Measurements from ENCODE around the gene LARGE1. TPM values are rescaled to one million over a fixed set of nuclear protein-coding genes. Genes with fewer than 3 reads are reported as not detected.

Gene LARGE1
- total RNA-seq, 1 donor from 2014 or later = 0.16 TPM

DNA sequence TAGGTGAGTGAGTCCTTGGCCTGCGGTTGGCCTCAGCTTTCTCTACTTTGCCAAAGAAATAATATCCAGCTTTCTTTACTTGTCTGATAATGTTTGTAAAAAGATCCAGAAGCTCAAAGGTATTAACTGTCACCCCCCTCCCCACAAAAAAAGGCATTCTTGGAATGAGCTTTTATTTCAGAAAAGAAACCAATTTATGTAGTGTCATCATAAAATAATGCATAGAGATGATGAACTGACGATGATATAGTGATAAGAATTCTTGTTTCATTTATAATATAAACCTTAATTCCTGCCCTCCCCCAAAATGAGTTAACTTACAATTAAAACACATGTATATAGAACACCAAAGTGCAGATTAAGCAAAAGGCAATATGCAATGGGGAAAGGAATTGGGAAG lies 191.4 kb downstream of the LARGE1 start:
- intact Hi-C loops (cut with micrococcal nuclease) = no loop called here

DNA sequence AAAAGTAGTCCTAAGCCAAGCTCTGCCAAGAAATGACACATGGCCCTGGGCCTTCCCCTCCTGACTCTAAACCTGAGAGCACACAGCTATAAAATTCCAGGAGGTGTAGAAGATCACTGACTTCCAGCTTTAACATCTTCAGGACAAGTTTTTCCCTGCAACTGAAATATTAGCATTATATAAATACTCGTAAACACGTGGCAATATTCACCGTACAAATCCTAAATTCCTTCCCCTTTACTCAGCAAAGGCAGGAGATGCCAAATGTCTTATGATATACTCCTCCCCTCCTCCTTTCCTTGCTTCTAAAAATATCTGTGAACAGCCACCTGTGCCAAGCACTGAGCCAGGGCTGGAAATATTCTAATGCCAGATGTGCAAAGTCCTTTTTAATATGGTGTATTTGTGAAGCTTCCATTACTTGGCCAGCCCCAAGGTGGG lies 194.0 kb downstream of the LARGE1 start:
- intact Hi-C loops (cut with micrococcal nuclease) = no loop called here

DNA sequence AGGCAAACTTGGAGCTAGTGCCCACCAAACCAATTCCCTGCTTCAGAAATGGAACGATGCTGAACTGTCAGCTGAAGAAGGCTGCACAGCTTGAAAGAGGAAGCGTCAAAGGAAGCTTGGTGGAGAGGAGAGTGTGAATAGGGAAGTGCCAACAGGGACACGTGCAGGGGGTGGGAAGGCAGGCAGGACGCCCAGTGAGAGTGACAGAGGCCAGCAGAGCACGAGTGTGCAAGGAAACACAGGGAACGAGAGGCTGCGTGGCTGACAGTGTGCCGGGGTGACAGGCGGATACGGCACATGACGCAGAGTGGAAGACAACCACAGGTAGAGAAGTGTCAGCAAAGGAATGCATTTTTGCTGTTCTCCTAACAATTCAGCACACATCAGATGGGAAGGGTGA lies 196.4 kb downstream of the LARGE1 start:
- intact Hi-C loops (cut with micrococcal nuclease) = no loop called here

DNA sequence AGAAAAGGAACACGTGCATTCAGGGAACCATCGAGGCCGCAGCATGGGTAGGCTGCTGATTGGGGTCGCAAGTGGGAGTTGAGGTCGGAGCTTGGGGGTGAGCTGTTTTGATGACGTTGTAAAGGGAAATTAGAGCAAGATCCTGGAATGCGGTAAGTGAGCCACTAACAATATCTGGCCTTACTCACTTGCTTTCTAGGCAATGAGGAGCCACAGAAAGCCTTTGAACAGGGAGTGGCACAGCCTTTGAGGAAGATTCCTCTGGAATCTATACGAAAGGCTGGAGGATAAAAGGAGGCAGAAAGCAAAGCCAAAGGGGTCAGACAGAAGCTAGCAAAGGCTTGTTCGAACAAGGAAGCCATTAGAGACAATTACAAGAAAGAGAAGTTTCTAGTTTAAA lies 197.5 kb downstream of the LARGE1 start:
- intact Hi-C loops (cut with micrococcal nuclease) = no loop called here

DNA sequence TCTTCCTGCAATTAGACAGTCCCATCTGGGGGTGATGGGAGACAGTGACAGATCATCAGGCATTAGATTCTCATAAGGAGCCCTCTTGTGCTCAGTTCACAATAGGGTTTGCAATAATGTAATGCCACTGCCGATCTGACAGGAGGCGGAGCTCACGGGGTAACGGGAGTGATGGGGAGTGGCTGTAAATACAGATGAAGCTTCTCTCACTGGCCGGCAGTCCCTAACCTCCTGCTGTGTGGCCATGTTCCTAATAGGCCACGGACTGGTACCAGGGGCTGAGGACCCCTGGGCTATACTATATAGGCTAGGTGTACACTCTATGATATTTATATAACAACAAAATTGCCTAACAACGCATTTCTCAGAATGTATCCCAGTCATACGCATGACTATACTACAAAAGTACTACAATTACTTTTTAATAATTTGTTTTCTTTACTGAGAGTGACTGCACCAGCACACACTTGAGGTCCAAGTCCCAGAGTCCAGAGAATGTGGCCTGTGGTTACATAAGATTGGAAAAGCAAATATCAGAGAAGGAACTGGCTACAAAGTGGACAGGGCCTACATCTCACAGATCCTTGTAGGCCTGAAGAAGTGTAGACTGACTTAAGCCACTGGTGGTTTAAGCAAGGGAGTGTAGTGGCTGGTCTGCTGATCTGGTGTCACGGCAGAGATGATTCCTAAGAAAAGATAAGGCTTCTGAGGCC lies 200.0 kb downstream of the LARGE1 start:
- intact Hi-C loops (cut with micrococcal nuclease) = no loop called here

DNA sequence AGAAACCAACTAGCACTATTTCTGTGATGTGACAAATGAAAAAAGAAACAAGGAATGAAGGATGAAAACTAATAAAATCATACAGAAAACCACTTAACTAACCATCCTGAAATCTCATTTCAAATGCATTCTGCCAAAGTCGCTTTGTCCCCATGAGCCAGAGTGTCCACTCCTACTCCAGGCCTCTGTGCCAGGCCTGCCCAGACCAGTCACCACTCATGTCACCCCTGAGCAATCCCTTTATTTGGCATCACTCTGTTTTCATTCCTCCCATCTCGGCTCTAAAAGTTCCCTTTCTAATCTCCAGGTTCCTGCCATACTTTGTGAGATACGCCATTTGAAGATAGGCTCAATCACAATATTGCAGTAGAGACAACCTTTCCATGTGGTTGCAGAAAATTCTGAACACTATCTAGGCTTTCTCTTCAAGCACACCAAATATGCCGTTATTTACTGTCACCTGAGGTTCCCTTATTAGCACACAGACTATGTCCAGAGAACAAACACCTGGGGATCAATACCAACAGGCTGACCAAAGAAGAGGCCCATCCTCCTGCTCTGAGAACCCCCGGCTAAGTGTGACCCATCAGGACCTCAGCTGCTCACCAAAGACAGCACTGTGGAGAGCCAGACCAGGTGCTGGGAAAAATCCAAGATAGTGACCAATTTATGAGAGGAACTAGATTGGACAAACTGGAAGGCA lies 202.4 kb downstream of the LARGE1 start:
- intact Hi-C loops (cut with micrococcal nuclease) = no loop called here

DNA sequence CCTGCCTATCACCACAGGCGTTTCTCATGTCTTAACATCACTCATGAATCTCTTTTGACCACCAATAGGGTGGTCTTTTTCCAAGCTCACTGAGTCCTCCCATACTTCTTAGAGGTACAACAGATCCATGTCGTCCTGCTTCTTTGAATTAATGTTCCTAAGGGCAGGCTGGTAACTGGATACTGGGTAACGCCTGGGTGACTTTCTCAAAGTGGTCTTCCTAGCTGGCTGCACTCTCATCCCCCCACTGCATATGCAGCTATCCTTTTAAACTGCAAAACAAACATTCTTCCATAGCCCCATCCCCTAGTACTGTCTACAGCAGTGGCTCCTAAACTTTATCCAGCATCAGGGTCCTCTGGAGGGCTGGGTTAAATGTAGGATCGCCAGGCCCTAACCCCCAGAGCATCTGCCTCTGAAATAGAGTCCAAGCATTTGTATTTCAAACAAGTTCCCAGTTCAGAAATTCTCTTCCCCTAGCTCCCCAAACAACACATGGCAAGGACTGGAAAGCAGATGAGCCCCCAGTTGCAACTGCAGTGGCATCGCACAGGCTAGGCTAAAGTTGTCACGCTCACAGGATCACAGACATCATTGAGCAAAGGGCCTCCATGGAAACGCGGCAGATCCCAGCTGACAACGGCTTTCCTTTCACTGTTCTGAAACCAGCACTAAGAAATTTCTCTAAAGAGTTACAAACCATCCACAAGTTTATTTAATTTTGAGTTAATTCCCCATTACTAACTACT lies 204.9 kb downstream of the LARGE1 start:
- intact Hi-C loops (cut with micrococcal nuclease) = no loop called here

DNA sequence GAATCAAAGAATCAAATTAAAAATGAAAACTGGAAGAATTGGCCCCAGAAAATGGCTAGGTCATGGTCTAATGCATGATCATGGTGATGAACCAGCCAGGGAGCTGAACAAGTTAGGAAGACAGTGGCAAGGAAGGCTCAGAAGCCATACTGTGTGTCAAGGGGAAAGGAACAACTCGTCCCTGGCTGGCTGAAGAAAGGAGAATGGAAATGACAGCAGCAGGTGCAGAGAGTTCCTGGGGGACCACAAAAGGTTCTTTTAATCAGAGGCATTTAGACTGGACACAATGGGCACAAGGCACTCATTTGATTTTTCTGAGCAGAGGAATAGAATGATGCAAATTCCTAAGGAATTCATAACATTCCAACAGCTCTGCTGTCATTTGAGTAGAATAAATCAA lies 209.9 kb downstream of the LARGE1 start:
- intact Hi-C loops (cut with micrococcal nuclease) = no loop called here

DNA sequence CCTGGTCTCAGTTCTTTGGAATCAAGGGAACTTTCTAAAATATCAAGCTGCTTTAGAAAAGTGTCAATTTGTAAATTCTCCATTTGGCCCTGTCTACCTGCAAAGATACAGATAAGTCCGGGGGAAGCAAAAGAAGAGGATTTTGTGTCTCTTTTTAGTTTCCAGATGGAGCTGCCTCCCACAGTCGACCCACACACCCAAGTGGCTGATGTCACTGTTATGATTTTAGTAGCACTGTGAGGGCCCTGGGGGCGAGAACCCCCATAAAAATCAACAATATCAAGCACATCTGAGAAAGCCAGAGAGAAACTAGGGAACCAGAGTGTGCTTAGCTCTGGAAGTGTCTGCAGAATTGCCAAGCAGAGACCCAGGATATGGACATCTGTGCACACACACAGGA lies 212.7 kb downstream of the LARGE1 start:
- intact Hi-C loops (cut with micrococcal nuclease) = no loop called here

DNA sequence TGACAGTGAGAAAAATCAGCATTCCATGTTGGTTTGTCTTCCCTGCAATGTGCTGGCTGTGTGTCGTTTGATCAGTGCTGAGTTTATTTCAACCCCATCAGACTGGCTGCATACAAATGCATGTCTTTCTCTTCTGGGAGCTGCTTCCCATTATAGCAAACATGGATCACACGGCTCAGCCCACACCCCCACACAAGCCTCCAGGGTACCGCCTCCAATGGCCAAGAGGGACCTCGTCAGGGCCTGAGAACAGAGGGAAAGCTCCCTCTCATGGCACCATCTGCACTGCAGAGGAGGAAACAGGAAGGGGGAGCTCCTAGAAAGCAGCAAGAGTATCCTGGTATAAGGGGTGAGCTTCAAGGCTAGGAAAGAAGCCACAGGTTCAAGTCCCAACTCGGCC lies 214.2 kb downstream of the LARGE1 start:
- intact Hi-C loops (cut with micrococcal nuclease) = no loop called here

DNA sequence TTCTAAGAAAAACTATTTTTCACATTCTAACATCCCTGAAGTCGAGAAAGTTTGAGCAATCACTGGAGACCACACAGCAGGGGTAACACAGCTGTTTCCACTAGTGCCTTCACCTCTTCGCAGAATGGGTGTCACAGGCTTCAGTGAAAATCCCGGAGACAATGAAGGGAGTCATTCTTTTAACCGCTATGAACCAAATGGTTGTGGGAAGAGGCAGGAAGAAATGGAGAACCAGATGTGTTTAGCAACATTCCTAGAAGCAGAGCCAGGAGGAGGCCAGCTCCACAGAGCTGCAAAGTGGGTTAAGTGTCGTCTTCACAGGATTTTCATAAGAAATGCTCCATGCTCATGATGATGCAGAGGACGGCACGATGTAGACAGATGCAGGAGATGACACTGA lies 221.1 kb downstream of the LARGE1 start:
- intact Hi-C loops (cut with micrococcal nuclease) = no loop called here

DNA sequence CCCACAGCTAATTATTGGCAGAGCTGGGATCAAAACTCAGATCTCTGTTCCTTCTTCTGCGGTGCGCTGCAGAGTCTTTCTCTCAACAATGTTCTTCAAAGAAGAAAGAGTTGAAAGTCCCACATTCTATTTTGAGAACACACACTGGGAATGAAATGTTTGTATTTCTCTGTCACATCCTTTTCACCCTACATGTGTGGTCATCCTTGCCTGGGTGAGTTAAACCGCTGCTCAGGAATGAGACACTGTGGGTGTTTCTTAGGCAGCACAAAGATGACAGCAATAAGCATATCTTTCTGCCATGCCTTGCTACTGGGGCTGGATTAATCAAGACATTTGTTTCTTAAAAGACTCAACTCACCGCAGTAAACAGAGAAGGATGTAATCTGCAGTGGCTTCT lies 222.6 kb downstream of the LARGE1 start:
- intact Hi-C loops (cut with micrococcal nuclease) = no loop called here

DNA sequence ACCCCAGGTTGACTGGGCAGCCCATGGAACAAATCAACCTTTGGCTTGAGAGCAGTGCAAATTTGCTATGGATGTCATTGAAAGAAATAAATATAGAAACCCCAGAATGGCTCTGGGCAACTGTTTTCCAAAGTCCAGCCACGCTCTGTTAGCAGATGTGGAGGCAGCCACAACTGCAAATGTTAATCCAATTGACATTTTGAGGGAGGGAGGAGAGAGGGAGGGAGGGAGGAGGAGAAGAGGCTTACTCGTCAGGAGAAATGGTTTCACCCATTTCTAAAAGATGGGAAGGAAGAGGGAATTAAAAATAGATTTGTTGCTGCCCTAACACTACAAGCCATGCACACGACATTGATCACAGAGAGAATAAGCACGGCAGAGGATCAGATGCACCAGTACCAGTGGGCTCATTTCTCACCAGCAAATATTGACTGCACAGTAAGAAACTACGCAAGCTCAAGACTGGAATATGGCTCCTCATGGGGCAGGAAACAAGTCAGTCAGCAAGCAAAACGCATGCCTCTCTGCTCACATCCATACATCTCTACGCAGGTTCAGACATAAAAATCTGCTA lies 229.1 kb downstream of the LARGE1 start:
- intact Hi-C loops (cut with micrococcal nuclease) = no loop called here

DNA sequence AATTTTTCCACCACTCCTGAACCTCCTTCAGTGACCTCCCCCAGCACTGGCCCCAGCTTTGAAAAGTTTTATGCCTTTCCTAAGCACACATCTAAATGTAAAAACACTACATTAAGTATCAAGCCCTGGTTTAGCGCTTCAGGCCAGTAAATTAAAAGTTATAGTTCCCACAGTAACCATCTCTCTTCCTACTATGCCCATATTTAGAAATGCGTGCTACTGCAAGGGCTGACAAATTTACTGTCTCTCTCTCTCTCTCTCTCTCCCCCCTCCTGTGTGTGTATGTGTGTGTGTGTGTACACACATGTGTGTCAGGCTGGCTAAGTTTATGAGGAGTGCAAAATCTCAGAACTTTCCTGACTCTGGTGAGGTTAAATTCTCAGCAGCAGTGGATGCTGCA lies 231.4 kb downstream of the LARGE1 start:
- intact Hi-C loops (cut with micrococcal nuclease) = no loop called here

DNA sequence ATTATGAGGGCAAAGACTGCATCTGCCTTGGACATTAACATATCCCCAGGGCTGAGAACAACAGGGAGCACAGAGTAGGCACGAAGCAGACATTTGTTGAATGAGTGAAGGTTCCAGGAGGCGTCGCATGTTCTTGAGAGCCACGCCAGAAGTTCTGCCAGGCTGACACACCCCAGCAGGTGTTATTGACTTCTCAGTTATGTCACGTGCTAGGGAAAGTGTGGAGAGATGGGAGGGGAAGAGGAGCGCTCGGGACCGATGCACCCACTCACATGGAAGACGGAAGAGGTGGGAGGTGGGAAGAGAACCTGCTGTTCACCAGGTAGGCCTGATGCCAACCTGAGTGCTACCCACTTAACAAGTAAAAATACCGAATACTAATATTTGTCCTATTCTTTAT lies 232.8 kb downstream of the LARGE1 start:
- intact Hi-C loops (cut with micrococcal nuclease) = no loop called here

DNA sequence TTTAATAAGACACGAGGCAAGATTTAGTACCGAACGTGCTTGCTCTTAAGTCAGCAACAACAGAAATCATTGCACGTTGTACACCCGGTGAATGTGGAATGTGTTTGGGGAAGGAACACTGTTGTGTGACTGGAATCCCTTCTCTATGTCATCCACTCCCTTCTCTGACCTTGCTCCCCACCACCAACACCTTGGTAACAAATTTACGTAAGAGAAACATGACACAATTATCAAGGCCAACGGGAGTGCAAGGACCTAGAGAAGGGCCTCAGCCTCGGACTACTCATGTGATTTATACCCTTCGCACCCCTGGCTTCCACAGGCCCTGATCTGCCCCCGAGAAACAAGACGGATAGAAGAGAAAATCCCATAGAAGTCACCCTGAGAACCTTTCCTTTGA lies 236.2 kb downstream of the LARGE1 start:
- intact Hi-C loops (cut with micrococcal nuclease) = no loop called here

DNA sequence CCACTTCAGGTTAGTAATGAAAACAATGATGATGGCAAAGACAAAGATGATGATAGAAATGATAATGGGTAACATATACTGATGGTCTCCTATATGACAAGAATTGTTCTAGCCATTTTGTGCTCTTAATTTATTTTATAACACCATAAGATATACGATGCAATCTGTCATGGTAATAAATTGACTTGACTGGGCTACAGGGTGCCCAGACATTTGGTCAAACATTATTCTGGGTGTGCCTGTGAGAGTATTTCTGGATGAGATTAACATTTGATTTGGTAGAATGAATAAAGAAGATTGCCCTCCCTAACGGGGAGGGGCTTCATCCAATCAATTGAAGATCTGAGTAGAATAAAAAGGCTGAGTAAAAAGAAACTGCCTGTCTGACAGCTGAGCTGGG lies 237.3 kb downstream of the LARGE1 start:
- intact Hi-C loops (cut with micrococcal nuclease) = no loop called here

DNA sequence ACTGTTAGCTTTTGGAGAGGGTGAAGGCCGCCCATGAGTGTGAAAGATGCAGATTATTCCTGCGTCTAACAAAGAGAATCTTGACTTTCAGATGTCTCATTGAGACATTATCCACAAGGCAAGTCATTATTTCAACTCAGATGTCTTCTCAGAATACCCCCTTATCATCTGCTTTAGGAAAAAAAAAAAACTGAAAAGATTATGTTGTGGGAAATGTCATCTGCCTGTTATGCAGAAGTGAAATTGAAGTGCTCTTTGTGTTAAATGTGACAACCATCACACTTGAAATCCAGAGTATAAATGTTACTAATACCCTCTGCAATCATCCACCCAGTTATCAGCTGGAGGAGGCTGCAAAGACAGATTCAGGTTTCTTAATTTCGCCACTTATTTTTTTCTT lies 239.6 kb downstream of the LARGE1 start:
- intact Hi-C loops (cut with micrococcal nuclease) = no loop called here

DNA sequence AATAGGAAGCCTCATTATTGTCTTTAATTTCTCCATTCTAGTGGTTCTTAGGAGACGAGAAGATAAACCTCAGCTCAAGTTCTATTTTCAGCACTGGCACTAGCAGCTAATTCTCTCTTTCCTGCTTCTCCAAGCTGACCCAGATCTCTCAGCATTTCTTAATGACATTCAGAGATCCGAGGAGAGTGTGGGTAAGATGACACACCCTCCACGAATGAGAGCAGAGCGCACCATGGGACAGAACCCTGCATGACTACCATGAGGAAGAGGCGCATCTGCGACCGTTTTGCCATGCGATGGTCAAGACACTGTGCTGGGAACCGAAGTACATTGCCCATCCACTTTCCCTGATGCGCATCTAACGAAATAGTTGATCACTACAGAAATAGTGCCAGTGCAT lies 241.8 kb downstream of the LARGE1 start:
- intact Hi-C loops (cut with micrococcal nuclease) = no loop called here

DNA sequence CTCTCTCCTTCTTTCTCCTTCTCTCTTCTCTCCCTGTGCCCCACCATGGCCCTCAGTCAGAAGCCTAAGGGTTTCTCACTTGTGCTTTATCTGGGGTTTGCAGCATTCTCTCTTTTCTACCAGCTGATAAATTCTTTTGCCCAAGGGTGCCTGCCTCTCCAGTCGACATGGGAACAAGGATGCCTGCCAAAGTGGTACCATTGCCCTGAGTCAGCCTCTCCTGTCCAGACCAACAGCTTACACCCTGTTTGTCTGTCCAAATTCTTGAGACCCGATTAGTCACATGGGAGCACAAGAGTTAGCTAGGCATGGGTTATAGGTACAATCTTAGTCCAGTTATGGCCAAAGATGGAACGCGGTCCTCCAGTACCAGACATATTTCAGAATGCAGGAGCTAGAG lies 242.7 kb downstream of the LARGE1 start:
- intact Hi-C loops (cut with micrococcal nuclease) = no loop called here

DNA sequence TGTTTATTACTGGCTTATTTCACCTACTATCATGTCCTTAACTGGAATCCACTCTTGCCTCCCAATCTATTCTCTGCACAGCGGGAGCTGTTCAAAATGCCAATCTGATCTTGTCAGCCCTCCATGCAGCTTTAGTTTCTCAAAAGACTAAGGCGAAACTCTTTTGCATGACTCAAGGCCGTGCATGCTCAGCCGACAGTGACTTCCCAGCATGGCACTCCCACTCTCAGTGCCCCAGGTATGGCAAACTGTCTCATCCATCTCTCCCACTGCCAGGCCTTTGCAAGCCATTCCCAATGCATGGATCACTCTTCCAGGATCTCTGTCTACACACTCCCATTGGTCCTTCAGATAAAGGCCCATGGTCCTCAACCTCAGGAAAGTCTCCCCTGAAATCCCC lies 245.9 kb downstream of the LARGE1 start:
- intact Hi-C loops (cut with micrococcal nuclease) = no loop called here

DNA sequence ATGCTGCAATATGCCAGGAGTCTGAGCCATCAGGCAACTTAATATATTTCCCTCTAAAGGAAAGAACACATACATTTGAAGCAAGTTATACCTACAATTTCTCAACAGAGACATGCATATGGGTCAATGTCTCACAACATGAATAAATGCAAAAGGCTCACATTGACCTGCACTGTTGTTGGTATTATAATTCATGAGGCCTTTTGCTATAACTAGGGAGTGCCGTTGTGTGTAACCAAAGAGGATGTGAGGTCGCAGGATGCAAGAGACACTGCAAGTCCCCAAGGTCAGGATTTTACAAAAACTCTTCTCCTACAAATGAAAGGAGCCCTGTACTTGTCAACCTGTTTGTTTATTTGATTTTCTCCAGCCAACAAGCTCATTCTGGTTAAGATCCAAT lies 250.5 kb downstream of the LARGE1 start:
- intact Hi-C loops (cut with micrococcal nuclease) = no loop called here

Data from T-helper 2 cell treated with Interferon-gamma antibody and Interleukin-4, amounts not matched to agents 100 ng/mL and 5 ng/mL, for 36 hours (primary cell).